ENCODE data around the gene FKBP15. TPM values are rescaled to one million over a fixed set of nuclear protein-coding genes. Genes with fewer than 3 reads are reported as not detected.
A peak's percentile ranks its signal among the peaks of the same experiment; 100 is the strongest.

The FKBP15 gene
- total RNA-seq, 1 donor from 2014 or later = 30.0 TPM

DNA sequence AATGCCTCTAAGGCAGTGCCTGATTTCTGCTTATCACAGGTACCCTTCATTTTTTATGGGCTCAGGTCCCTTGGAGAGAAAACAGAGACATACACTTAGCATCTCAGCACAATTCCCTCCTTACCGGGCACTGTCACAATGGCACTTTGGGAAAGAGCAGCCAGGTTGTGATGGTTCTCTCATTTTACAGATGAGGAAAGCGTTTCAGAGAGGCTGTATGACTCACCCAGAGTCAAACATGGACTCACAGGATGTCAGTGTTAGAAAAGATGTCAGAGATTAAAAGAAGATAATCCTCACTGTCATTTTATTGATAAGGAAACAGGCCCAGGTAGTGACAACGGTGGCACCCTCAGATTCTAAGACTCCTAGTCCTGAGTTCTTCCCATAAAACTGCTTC, 82.3 kb downstream of the FKBP15 start:
- no peaks in the 10 kb centered on the region for H3K4me1 Mint-ChIP-seq
- H3K9me3 Mint-ChIP-seq = peaks cover 22% of the 10 kb centered on the region
- no peaks in the 10 kb centered on the region for H3K36me3 Mint-ChIP-seq
- H3K27me3 Mint-ChIP-seq (ENCODE audit: low read depth) = peaks cover 13% of the 10 kb centered on the region
- no peak overlapping the region for H3K4me3 Mint-ChIP-seq
- no peak overlapping the region for H3K27ac Mint-ChIP-seq
- TF ChIP-seq, protein P1, sequence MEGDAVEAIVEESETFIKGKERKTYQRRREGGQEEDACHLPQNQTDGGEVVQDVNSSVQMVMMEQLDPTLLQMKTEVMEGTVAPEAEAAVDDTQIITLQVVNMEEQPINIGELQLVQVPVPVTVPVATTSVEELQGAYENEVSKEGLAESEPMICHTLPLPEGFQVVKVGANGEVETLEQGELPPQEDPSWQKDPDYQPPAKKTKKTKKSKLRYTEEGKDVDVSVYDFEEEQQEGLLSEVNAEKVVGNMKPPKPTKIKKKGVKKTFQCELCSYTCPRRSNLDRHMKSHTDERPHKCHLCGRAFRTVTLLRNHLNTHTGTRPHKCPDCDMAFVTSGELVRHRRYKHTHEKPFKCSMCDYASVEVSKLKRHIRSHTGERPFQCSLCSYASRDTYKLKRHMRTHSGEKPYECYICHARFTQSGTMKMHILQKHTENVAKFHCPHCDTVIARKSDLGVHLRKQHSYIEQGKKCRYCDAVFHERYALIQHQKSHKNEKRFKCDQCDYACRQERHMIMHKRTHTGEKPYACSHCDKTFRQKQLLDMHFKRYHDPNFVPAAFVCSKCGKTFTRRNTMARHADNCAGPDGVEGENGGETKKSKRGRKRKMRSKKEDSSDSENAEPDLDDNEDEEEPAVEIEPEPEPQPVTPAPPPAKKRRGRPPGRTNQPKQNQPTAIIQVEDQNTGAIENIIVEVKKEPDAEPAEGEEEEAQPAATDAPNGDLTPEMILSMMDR (IDR thresholded peaks at IDR 0.05; ENCODE audit: unreplicated experiment) = no peak
- DNase-seq (ENCODE audit: low spot score in 2 of 2, unreplicated experiment in 2 of 2) = no peak

DNA sequence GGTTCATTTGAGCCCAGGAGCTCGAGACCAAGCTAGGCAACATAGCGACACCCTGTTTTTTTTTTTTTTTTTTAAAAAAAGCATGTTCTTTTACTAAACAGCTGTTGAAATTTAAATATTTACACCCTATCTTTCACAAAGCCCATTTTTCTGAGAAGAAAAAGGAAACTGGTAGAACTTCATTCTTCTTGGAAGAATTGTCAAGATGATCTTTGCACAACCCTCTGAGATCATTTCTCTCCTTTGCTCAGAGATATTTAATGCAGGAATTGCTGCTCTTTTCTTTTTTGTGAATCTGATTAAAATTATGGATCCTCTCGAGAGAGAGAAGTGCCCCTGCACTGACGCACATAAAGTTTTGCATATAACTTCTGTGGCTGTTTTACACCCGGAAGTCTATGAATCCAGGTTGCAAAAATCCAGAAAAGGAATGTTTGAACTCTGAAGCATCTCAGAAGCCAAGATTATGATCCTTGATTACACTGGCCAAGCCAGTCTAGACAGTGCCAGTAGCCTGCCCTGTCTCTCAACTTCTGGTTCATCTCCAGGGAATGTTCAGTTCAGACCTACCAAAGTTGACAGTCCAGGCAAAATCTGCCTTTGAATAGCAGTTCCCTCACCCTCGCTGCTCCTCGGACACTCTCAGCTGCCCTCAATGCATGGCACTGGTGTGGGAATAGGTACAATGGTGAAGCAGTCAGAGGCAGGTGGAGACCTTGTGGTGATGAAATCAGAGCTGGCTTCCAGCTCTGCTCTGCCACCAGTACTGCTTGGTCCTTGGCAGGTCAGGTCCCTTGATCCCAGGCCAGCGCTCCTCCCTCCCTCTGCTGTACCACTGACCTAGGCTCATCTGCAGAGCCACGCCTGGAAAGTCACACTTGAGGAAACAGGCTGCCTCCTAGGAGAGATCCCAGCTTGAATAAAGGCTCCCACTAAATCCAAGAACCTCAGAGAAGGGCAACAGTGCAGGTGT, 83.6 kb downstream of the FKBP15 start:
- TF ChIP-seq, protein P1 (IDR thresholded peaks at IDR 0.05; ENCODE audit: unreplicated experiment) = no peak
- Mint-ChIP-seq H3K9me3 (peaks cover 17% of the 10 kb centered on the region), H3K4me3 (no peak overlapping the region), H3K27me3 (ENCODE audit: low read depth) (peaks cover 13% of the 10 kb centered on the region), H3K4me1 (no peaks in the 10 kb centered on the region), H3K27ac (no peak overlapping the region), H3K36me3 (no peaks in the 10 kb centered on the region)
- no peak for DNase-seq (ENCODE audit: low spot score in 2 of 2, unreplicated experiment in 2 of 2)

DNA sequence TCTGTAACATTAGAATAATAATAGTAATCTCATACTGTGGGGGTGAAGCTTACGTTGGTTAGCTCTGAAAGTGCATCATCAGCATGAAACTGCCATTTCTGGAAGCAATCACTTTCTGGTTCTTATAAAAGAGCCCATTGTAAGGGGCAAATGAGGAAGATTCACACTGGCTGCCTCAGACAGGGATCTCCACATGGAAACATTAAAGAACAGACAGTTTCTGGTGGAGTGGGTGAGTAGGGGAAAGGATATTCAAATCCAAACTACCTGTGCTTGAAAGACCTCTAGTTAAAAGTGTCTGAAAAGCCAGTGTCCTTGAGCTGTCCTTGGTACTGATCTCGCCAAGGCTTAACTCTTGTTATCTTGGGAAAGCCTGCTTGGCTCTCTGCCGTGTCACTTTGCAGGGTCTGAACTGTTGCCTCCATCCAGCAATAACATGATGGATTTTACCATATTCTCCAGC, 89.4 kb downstream of the FKBP15 start:
- H3K9me3 Mint-ChIP-seq = no peaks in the 10 kb centered on the region
- TF ChIP-seq, protein P1 (IDR thresholded peaks at IDR 0.05; ENCODE audit: unreplicated experiment) = no peak

DNA sequence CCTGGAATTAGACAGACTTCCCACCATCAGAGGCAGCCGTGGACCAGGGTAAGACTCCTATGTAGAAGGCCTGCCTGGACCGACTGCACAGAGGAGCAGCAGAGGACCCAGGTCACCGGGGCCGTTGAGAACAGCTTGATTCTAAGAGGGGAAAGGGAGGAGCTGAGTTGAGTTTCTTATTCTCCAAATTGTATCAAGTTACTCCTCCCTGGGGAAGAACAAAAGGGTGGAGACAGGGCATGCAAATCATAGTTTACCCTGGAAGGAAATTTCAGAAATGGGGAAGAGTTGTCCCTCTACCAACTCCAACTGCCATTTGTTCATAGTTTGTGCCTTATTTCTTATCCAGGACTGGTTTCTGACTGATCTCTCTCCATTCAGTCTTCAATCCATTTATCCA, 91.2 kb downstream of the FKBP15 start:
- no peaks in the 10 kb centered on the region for H3K4me1 Mint-ChIP-seq
- no peak overlapping the region for H3K27ac Mint-ChIP-seq
- H3K4me3 Mint-ChIP-seq = no peak overlapping the region
- H3K9me3 Mint-ChIP-seq = no peaks in the 10 kb centered on the region
- peaks cover 33% of the 10 kb centered on the region for H3K27me3 Mint-ChIP-seq (ENCODE audit: low read depth)
- no peaks in the 10 kb centered on the region for H3K36me3 Mint-ChIP-seq
- no peak for DNase-seq (ENCODE audit: low spot score in 2 of 2, unreplicated experiment in 2 of 2)
- TF ChIP-seq, protein P1 (IDR thresholded peaks at IDR 0.05; ENCODE audit: unreplicated experiment) = no peak

More for the DNA sequence above, 89.4 kb downstream of the FKBP15 start:
- no peaks in the 10 kb centered on the region for H3K4me1 Mint-ChIP-seq
- peak in 1 of 2 experiments; percentile 55 for DNase-seq (ENCODE audit: low spot score in 2 of 2, unreplicated experiment in 2 of 2)
- H3K4me3 Mint-ChIP-seq = no peak overlapping the region
- H3K27ac Mint-ChIP-seq = no peak overlapping the region
- H3K27me3 Mint-ChIP-seq (ENCODE audit: low read depth) = peaks cover 31% of the 10 kb centered on the region
- no peaks in the 10 kb centered on the region for H3K36me3 Mint-ChIP-seq

DNA sequence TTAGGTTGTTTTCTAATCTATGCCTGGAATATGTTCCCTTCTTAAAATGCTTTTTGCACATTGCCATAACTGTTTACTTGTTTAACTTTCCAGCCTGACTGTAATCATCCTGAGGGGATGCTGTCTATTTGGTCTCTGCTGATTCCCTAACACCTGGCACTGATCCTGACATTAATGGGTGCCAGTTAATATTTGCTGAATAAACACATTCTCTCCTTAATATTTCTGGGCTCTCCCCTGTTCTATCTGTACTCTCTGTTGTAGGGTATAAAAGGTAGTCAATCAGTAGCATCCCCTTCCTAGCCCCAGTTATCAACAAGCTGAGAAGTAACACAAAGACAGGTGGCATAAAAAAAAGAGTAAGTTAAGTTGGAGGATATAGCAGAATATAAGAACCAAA, 91.6 kb downstream of the FKBP15 start:
- no peak overlapping the region for H3K4me3 Mint-ChIP-seq
- no peaks in the 10 kb centered on the region for H3K36me3 Mint-ChIP-seq
- TF ChIP-seq, protein P1 (IDR thresholded peaks at IDR 0.05; ENCODE audit: unreplicated experiment) = no peak
- H3K4me1 Mint-ChIP-seq = no peaks in the 10 kb centered on the region
- no peak for DNase-seq (ENCODE audit: low spot score in 2 of 2, unreplicated experiment in 2 of 2)
- no peaks in the 10 kb centered on the region for H3K9me3 Mint-ChIP-seq
- no peak overlapping the region for H3K27ac Mint-ChIP-seq
- peaks cover 33% of the 10 kb centered on the region for H3K27me3 Mint-ChIP-seq (ENCODE audit: low read depth)
